ENCODE data around the gene C13orf42. TPM values are rescaled to one million over a fixed set of nuclear protein-coding genes. Genes with fewer than 3 reads are reported as not detected.

Gene C13orf42
- total and polyA plus RNA-seq, 12 donors: 0.01 TPM; not detected in 11

- H3K4me1 ChIP-seq: no peaks in the 10 kb centered on the region
- TF ChIP-seq CTCF (IDR thresholded peaks at IDR 0.05): no peak
- WGBS, 2 donors: 67 to 73% methylated on average over 10 of the region's 10 CpGs
- DNase-seq (no peak), ATAC-seq (no peak)
- peaks cover 0 to 6% (median 0%) of the 10 kb centered on the region in 11 donors for H3K9me3 ChIP-seq
- no peaks in the 10 kb centered on the region for H3K36me3 ChIP-seq
- H3K27ac ChIP-seq: no peak overlapping the region
- no peak overlapping the region for H3K4me3 ChIP-seq
- intact Hi-C loops (cut with DNase I): no loop called here
- H3K27me3 ChIP-seq: no peaks in the 10 kb centered on the region
Measured at GRCh38 chr13:51136276-51136980, 25.4 kb upstream of the C13orf42 start.

GRCh38 chr13:51134763-51135365, 23.8 kb upstream of the C13orf42 start:
- H3K9me3 ChIP-seq: peaks cover 0 to 21% (median 0%) of the 10 kb centered on the region in 11 donors
- intact Hi-C loops (cut with DNase I): no loop called here
- H3K4me1 ChIP-seq: no peaks in the 10 kb centered on the region
- no peaks in the 10 kb centered on the region for H3K36me3 ChIP-seq
- no peaks in the 10 kb centered on the region for H3K27me3 ChIP-seq
- no peak overlapping the region for H3K27ac ChIP-seq
- ATAC-seq: no peak
- no peak for DNase-seq
- TF ChIP-seq CTCF (IDR thresholded peaks at IDR 0.05): no peak
- H3K4me3 ChIP-seq: no peak overlapping the region
- WGBS, 2 donors: 85 to 94% methylated on average over 8 of the region's 8 CpGs

- Histone ChIP-seq H3K27ac (no peak overlapping the region), H3K27me3 (no peaks in the 10 kb centered on the region), H3K36me3 (no peaks in the 10 kb centered on the region), H3K9me3 (peaks cover 0 to 21% (median 0%) of the 10 kb centered on the region in 11 donors), H3K4me3 (no peak overlapping the region), H3K4me1 (no peaks in the 10 kb centered on the region)
- TF ChIP-seq CTCF (IDR thresholded peaks at IDR 0.05): no peak
- 91 to 94% methylated on average over 1 of the region's 1 CpG for WGBS, 2 donors
- ATAC-seq (no peak), DNase-seq (no peak)
- intact Hi-C loops (cut with DNase I): no loop called here
Measured at GRCh38 chr13:51130348-51130747, 19.3 kb upstream of the C13orf42 start.

- WGBS, 2 donors: 24 to 27% methylated on average over 7 of the region's 7 CpGs
Measured at GRCh38 chr13:51125495-51126226, 14.6 kb upstream of the C13orf42 start.

More at GRCh38 chr13:51125495-51126226, 14.6 kb upstream of the C13orf42 start:
- Histone ChIP-seq H3K9me3 (peaks cover 0 to 10% (median 0%) of the 10 kb centered on the region in 11 donors), H3K4me3 (no peak overlapping the region), H3K27ac (no peak overlapping the region), H3K36me3 (no peaks in the 10 kb centered on the region), H3K27me3 (peaks cover 0 to 15% (median 0%) of the 10 kb centered on the region in 7 donors), H3K4me1 (no peaks in the 10 kb centered on the region)
- intact Hi-C loops (cut with DNase I): loop anchor here in 6 of 10 donors (1.0 to 5.0 kb wide), 3 partner anchors 161 to 162 kb away; no protein-coding TSS in a partner anchor
- DNase-seq (peak; percentile 28 to 53), ATAC-seq (peak in 6 of 8 donors; percentile 70 to 82 (median 74))
- TF ChIP-seq CTCF (IDR thresholded peaks at IDR 0.05): peak; percentile 39 to 84 (median 76)

Data from heart right ventricle (tissue), 16 donors.